HL-60/S4 treated with retinoic acid at 250 ng/mL for 4 days and 3 days (cell line): ENCODE data around the gene RGS21.
"Not testable (repeated sequence)": the region's sequence is repeated elsewhere in the genome, so short reads cannot be mapped to it uniquely, and the experiment has no call there.

Source experiments
- in situ Hi-C: fragments of 300-500 bp; cut with MboI; formaldehyde crosslinking; loops from 2 replicates; pipeline ENCODE4 v1.7.0; 2022; ENCODE audit warnings: low sequenced_read_pairs

Gene RGS21, protein sequence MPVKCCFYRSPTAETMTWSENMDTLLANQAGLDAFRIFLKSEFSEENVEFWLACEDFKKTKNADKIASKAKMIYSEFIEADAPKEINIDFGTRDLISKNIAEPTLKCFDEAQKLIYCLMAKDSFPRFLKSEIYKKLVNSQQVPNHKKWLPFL

DNA sequence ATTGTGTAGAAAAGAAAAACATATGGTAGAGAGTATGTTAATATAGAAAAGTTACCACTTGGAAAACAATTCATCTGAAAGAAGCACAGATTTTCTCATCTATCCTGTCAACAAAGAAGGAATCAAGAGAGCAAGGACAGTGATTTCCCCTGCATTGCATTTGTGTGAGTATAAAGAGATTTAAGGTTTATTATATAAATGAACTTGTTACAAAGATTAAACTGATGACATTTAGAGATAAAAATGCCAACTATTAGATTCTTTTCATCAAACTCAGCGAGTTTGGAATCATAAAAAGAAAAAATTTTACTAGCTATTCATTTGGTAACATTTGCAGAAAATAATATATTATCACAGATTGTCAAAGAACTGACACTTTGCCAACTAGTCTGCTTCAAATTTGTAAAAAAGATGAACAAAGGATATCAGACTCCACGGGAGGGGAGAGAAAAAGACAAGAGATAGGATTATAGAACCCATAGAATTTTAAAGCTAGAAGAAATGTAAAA, at the start of gene RGS21:
RGS21 (plus strand) TSS at position 51 of the 509 bp plus-strand sequence. CDS start 26,045 bp downstream, outside the sequence.
- in situ Hi-C loops = no loop called here

DNA sequence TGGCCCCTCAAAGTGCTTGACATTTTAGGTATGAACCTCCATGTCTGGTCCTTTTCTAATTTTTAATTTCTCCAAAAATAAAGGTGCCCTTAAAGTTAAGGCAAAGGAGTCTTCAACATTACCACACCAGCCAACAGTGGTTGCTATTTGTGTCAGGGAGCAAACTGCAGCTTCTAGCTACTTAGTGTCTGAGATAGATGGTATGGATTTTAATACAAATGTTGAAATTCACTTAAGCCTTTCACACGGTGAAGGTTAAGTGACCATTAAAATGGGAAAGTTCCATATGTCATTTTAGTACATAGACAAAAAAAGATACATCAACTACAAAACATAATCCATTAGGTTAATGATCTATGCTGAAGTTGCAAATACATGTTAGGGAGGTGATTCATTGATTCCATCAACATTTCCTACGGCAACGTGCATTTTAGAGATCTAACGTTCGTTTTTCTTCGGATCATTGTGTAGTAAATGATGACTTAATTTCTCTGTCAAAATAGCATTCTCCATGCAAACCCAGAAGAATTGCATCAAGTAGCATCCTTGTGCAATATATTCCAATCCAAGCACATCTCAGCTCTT, 48.2 kb upstream of the RGS21 start:
- in situ Hi-C loops = no loop called here

DNA sequence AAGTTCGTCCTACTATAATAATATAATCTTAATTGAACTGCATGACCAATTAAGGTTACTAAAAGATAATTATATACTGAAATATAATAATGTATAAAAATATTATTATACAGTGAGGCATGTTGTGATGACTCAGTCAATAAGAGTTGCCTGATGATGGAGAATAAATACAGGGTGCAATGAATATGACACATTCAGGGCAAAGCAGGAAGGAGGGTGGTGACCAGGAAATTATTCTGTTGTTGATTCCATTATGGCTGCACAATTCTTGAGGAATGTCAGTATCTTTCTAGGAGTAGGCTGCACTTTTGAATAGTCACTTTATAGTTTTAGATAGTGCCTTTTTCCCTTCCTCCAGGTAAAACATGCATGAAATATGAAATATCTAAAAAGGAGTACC, 46.4 kb upstream of the RGS21 start:
- in situ Hi-C loops = no loop called here

DNA sequence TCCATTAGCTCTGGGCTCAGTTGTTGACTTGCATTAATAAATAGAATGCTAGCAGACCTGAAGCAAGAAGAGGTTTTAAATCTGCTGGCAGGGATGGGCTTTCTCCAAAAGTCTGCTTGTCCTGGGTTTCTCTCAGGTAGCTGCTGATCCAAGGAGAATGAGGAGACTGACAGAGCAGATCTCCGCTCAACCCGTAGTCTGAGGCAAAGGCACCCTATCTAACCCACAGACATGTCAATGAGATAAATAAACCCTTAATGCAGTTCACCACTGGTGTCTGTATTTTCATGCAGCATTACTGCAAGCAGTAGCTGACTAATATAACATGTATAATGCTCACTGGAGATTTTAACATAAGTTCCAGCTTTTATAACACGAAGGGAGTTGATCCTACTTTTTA, 44.1 kb upstream of the RGS21 start:
- in situ Hi-C loops = no loop called here

DNA sequence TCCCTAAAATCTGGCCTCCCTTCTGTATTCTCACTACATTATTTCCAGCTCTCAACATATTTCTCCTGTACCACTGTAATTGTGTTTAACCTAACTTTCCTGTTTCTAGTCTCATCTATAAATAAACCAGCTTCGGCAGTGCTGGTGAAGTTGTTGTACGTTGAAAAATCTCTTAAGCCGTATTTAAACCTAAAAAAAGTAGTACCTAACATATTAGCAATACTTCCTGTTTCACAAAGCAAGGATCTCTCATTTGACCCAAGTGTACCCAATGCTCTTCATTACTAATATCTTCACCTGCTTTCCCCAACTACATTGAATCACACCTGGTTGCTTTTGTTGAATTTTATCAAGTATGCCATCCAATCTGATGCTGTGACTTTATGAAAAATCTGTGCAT, 42.2 kb upstream of the RGS21 start:
- in situ Hi-C loops = no loop called here

DNA sequence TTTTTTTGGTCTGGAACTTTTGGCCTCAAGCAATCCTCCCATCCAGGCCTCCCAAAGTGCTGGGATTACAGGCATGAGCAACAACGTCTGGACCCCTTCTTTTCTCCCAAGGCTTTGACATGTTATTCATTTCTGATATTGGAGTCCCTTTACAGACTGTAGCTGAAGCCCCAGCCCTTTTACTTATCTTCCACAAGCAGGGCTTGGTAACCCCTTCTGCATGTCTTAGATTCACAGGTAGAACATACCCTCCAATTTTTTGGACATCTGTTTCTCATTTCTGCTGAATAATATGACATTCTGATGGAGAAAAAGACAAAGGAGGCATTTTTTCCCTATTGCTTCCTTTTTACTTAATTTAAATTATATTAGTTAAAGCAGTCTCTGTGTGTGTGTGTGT, 39.2 kb upstream of the RGS21 start:
- in situ Hi-C loops = no loop called here

DNA sequence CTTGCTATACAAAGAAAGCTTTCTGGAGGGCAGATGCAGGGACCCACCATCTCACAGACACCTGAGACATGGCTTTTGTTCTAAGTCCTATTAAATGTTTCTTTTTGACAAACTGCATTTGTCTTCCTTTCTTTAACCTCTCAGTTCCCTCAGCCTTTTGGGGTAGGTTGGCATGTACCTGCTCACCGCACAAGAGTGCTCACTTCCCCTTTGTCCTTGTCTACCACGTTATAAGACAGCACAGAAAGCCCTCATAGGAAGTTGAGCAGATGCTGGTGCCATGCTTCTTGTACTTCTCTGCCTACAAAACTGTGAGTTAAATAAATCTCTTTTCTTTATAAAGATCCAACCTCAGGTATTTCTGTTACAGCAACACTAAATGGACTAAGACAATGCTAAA, 31.9 kb upstream of the RGS21 start:
- in situ Hi-C loops = no loop called here

DNA sequence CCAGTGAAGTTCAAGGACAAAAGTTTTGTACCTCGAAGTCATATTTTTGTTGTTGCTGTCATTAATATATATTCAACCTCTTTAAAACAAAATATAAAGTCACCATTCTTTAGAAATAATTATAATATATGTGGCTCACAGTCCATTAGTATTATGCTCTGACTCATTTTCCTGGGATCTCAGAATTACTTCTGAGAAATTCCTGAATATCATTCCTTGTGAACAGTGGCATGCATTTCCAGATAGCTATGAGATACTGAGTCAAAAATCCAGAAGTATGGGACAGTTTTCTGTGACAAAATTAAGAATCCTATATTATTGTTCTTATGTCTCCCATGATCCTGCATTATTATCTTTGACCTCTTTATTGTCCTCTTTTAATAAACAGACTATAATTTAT, 13.8 kb upstream of the RGS21 start:
- in situ Hi-C loops = no loop called here

DNA sequence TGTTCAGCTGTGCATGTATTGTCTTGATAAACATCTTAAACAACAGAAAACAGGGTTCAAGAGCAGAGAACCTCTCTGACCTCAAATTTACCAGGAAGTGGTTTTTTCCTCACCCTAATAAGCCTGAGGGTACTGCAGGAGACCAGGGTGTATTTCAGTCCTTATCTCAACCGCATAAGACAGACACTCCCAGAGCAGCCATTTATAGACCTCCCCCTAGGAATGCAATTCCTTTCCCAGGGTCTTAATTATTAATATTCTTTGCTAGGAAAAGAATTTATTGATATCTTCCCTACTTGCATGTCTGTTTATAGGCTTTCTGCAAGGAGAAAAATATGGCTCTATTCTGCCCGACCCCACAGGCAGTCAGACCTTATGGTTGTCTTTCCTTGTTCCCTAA, 8.5 kb upstream of the RGS21 start:
- in situ Hi-C loops = not testable (repeated sequence)

DNA sequence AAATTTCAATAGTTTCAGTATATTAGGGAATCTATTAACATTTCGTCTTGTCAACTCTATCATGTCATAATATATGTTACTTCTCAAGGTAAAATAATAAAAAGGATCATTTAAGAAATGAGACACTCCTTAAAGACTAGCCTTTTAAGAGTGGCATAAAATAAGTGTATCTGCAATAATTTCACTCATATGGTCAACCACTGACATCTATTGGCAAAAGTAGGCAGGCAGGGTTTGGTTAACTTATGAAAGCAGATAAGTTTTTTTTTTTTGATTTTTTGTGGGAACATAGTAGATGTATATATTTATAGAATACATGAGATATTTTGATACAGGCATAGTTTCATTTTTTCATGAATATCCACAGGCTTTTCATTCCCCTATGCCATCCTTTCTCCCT, 5.5 kb upstream of the RGS21 start:
- in situ Hi-C loops = no loop called here

DNA sequence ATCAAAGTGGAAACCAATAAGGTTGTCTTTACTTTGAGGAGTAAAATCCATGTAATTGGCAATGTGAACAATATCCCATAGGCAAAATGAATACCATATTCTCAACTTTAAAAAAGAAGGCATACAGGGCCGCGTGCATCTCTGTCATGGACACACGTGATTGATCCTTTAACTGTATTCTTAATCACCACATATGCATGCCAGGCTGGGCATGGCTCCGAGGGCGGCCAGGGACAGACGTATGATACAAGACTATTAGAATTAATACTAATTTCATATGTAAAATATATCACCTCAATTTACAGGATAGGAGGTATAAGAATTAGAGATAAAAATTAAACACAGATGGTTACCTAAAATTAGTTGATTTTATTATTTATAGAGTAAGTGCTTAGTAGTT, 11.2 kb downstream of the RGS21 start:
- in situ Hi-C loops = no loop called here

DNA sequence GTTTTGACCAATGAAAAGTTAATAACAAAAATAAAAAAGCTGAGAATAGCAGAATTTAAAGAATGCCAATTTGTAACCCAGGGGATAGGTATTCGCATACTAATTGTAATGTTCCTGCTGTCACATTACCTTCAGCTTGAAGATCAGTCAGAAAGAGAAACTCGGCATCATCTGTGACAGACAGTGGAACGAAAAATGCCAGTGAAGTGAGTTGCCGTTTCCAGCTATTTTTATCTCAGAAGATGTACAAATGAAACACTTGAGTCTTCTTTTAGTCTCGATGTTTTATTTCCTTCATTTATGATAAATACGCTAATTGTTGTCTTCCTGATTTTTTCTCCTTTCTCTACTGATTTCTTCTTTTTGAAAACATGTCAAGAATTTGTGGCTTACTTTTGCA, 26.1 kb downstream of the RGS21 start:
- in situ Hi-C loops = no loop called here

DNA sequence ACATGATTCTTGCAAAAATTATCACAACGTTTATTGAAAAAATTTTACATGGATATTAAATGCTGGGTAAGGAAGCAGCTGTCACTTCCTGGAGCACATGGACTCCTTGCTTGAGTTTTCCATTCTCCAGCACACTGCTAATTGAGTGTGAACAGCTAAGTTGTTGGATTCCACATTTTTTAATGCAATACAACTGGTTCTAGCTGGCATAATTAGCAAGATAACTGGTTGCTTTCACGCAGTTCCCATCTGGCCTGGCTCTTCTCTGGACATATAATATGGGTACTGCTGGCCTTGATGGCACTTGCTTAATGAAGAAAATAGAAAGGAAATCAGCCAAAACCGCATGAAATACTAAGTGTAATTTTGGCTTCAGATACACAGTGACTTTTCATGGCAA, 26.6 kb downstream of the RGS21 start:
- in situ Hi-C loops = no loop called here

DNA sequence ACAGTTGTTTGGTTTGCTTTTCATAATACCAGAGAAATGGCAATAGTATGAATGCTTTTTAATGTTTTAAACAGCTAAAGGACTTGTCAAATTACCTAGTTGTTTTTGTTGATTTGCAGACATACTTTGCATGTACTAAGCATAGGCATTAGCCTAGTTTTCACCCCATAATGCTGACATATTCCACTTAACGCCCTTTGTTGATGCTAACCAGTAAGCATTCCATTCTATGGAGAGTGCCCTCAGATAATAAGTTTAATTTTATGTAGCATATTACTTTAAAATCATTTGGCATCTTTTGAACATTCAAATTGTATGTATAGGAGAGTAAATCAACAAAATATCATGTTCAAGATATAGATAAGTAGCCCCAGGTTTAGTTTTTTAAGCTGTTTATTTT, 32.5 kb downstream of the RGS21 start:
- in situ Hi-C loops = no loop called here

DNA sequence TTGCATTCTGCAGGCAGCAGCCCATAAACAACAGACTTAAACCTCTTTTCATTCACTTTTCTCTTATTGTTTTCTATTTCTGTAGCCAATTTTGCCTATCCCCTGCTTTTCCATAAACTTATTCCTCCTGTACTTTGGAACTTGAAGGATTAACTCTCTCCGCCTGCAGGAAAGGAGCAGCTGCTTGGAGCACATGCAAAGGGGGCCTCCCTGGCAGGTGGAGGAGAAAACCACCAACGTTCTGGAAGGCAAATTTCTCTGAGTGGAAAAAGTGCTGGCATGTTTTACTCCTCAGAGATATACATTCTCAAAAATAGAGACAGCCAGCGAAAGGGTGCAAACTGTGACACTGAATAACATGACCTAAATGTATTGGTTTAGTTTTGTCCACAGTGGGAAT, 33.6 kb downstream of the RGS21 start:
- in situ Hi-C loops = no loop called here

DNA sequence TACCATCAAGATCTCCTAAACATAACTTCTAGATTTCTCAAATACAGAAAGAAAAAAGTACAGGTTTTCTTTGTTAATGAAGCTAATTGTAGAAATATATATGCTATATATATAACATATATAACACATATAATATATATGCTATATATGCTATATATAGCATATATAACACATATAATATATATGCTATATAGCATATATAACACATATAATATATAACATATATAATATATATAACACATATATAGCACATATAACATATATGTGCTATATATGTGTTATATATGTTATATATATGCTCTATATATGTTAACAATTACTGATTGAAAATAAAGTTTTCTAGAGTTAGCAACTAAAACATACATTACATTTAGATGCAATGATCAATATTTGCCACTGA, 34.8 kb downstream of the RGS21 start:
- in situ Hi-C loops = no loop called here

DNA sequence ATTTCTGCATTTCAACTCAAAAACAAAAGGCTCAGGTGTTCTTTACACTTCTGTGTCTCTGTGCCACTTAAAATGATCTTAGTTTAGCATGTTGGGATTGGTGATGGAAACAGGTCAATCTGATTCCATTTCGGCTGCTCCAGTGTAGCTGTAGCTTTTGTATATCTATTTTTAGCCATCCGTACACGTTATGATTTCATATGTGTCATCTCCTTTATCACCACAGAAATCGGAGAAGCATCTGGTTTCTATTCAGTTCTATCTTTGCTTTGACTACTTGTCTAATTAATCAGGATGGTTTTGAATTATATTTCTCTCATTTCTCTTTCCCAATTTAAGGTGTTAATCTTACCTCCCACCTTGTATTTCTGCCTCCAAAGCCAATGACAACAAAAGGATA, 41.1 kb downstream of the RGS21 start:
- in situ Hi-C loops = no loop called here

DNA sequence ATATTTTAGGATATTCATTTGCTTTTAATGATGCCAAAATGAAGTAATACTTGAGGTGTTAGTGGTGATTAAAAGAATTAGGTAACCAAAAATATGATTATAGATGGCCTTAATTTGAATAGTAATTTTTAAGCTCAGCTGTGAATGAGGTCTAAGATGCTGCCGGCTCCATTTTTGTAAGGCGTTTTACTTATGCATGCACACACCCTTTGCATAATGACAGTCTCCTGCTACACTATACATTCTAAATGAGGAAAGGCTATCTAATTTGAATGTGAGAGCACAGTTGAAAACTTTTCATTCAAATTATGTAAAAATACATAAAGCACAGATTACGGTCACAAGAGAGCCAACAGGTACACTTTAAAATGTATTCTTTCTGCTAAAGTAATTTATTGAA, 41.6 kb downstream of the RGS21 start:
- in situ Hi-C loops = no loop called here

DNA sequence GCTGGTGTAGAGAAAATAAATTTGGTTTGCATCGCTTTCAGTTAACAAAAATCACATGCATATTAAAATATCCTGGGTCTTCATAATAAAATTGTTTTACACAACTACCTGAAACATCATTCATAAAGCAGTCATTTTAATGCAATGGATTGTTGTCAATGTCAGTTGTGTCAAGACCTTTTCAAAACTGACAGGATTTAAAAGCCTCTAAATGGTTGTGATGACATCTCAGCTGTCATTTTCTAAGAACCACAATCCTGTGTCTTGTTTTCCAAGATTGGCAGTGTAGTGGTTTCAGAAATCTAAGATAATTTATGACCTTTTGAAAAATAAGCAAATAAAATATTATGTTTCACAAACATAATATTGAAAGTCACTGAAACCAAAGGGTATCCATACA, 42.0 kb downstream of the RGS21 start:
- in situ Hi-C loops = no loop called here

DNA sequence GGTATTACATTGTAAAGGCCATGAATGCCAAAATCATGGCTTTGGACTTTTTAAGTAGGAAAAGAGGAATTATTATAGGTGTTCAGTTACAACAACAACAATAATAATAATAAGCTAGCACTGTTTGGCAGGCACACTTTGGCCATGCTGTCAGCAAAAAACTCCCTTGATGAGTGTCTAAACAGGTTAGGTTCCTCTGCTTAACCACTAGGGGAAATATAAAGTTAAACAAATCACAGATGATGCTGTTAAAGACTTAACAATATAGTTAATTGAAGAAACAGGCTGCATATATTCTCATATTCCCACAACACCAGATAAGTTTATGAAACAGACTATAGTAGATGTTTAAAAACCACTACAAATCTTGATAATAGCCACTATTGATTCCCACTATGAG, 46.4 kb downstream of the RGS21 start:
- in situ Hi-C loops = no loop called here

DNA sequence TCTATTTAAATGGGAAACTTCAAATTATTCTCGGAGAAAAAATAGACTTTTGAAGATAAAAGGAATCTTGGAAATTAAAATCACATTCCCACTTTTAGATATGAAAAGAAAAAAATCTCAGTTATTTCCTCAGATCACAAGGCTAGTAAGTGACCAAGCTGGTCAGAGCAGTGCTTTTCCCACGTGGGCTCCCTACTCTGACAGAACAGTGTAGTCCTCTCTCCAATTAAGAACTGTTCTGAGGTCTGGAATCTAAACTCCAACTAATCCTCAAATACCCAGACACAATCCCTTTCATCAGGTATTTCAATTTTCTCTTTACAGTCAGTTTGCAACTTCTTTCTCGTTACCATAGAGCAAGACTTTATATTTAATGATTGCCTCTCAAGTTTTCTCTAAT, 50.6 kb downstream of the RGS21 start:
- in situ Hi-C loops = no loop called here

DNA sequence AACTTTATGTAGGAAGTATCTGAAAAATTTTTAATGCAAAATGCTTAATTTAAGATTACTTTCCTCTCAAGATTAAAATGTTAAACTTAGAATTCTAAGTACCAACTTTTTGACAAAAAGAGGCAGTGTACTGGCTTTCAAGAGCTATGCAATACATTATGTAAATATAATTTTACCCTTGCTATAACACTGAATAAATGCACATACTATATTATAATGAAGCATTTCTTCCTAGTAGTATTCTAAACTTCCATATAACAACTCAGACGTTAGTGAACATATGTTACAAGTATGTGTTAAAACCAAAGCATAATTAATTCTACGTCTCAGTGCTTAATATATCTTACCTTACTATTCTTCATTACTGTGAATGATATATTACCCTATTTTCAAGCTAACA, 58.5 kb downstream of the RGS21 start:
- in situ Hi-C loops = no loop called here

DNA sequence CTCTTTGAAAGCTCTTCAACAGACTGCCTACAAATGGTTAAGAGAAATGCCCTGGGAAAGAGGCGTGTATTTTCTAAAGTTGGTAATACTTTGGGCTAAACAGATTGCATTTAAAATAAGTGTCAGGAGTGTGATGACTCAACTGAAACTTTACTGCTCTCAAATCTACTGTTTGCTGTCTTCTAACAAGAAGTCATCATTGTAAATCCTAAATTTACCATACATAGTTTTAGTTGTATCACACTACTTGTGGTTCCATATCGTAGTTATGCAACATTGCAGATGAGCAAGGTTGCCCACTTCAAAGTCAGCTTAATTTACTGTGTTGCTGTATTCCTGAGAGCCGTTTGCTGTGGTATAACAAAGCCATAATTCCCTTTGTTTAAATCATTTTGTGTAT, 59.6 kb downstream of the RGS21 start:
- in situ Hi-C loops = no loop called here
